Activated T-cell treated with anti-CD3 and anti-CD28 coated beads for 24 hours (primary cell): ENCODE data around the gene EPHA2.
"Not testable (repeated sequence)": the region's sequence is repeated elsewhere in the genome, so short reads cannot be mapped to it uniquely, and the experiment has no call there.

Experiments used
- DNase-seq: peaks from one replicate; pipeline ENCODE4 v3.0.0-alpha.2; 2020; ENCODE audit warnings: low read depth

EPHA2 gene

DNA sequence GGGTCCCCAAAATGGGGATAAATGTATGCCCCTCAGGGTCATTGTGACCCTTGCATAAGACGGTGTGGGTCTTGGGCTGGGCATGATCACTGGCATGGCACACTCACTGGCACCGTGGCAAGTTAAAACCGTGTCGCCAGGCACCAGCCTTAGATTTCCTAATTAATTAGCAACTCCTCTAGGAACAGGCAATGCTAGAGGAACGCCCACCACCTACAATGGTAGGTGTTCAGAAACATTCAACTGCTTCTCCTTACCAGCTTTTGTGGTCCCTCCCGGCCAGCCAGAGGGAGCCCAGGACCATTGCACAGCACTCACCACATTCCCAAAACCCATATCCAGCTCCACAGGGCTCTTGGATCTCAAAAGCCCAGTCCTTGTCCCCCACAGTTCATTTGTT, 36.4 kb downstream of the EPHA2 start:
- no peak for DNase-seq

DNA sequence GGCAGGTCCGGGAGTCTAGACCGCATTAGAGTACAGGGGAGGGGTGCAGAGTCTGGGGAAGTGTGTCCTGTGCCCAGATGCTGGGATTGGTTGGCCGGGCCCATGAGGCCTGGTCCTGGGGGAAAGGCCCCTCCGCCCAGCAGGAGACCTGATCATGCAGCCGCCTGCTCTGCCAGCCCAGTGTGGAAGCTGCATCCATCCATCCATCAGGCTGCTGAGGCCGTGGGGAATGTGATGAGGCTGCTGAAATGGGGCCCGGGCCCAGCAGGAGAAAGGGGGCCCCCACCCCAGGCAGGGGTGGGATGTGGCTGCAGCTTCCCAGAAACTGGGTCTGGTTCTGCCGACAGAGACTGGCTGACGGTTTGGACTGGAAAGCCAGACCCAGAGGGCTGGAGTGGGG, 37.2 kb downstream of the EPHA2 start:
- DNase-seq, result no peak

DNA sequence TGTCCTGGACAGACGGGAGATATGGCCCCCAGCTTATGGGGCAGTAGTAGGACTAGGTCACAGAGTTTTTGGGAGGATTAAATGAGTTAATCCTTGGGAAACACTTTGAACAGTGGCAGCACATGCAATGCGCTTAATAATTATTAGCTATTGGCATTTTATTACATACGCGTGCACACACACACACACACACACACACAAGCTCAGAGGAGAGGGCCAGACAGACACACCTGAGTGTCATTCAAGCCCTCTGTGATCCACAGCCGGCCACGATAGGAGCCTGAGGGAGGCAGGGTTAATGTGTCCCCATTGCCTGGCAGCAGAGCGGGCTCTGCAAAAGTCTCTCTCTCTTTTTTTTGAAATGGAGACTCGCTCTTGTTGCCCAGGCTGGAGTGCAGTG, 37.9 kb downstream of the EPHA2 start:
- DNase-seq, result no peak

DNA sequence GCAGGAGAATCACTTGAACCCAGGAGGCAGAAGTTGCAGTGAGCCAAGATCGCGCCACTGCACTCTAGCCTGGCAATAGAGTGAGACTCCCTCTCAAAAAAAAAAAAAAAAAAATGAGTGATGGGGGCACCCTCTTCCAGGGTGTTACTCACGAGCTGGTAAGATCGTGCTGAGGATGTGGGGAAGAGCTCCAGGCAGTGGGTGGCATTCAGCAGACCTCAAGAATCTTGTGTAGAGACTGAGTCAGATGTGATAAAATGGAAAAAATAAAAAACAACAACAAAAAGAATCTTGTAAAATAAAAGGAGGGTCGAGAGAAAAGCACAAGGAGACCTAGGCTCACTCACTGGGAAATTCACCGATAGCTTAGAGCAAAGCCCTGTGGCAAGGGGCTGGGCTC, 38.5 kb downstream of the EPHA2 start:
- DNase-seq, result no peak

DNA sequence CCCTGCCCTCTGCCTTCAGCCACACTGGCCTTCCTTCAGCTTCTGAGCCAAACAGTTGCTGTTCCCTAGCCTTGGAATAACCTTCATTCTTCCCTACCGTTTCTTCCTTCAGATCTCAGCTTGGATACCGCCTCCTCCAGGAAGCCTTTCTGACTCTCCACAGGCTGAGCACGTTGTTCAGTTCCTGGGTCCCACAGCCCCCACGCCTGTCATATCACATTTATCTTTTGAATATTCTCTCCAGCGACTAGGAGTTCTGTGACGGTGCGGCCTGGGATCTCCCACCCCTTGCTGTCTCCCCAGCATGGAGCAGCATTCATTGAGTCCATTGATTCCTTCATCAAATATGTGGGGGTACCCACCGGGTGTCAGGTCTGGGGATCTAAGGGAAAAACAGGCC, 39.2 kb downstream of the EPHA2 start:
- DNase-seq, result no peak

DNA sequence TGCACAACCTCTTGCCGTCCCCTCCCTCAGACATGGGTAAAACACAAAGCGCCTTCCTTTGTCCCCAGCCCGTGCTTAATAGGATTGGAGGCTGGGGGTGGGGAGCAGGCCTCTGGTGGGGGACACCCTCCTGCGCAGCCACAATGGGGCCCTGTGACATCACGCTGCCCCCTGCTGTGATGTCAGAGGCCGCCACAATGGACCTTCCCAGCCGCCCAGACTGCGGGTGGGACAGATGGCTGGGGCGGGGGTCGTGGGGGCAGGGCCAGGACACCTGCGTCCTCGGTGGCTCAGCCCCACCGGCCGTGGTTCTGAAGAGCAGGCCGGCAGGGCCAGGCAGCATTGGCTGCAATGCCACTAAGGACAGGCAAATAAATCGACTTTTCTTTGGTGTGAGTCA, 39.9 kb downstream of the EPHA2 start:
- DNase-seq, result no peak

DNA sequence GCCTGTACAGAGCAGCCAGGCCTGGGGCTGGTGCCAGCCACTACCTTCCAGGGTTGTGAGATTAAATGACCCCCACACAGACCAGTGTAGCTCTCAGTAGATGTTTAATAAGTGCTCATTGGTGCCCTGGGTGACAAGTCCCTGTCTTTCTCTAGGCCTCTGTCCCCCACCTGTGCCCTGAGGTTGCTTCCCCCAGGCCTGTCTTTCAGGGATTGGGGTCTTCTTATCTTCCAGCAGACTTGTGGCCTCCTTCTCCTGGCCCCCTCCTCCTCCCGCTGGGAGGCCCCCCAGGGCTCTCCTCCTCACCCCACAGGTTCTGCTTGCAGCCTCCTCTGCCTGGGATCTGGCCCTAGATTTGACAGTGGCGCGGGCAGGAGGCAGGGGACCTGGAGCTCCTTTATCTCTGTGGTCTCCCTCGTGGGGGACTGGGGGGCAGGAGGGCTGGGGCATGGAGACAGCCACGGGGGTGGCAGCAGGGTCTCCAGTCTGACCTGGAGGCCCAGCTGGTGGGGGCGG, 40.3 kb downstream of the EPHA2 start:
- no peak for DNase-seq

DNA sequence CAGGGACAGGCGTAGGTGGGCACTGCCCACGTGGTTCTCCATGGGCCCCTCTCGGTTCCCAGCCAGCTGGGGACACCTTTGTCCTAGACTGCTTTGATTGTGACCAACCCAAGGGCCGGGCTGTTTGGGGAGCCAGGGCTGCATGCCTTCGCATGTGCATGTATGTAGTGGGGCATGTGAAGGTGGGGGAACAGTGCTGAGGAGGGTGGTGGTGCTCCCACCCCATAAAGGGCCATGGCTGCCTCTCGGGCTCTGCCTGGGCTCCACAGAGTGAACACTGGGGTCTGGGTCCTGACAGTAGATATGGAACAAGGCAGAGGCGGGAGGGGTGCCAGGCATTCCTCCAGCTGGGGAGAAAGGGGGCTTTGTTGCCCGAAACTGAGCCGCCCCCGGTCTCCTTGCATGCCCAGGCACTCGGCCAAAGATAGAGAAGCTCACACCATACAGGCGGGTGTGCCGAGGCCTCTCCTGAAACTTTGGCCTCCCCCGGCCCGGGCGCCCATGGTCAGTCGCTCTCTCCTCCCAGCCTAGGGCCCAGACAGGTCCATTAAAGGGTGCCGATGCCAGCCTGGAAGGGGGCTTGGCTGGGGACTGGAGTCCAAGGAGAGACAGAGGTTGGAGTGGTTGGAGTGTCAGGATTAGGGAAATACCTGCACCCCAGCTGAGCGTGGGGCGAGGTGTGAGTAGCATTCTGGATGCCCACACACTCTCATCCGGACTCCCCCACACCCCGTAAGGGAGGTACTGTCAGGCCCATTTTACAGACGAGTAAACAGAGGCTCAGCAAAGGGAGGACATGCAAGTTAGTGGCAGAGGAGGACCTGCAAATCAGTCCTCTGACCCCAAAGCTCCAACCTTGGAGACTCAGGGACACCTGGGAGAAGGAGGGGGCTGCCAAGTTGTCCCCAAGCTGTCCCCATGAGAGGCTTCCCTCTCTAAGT, 41.1 kb downstream of the EPHA2 start:
- DNase-seq, result no peak

DNA sequence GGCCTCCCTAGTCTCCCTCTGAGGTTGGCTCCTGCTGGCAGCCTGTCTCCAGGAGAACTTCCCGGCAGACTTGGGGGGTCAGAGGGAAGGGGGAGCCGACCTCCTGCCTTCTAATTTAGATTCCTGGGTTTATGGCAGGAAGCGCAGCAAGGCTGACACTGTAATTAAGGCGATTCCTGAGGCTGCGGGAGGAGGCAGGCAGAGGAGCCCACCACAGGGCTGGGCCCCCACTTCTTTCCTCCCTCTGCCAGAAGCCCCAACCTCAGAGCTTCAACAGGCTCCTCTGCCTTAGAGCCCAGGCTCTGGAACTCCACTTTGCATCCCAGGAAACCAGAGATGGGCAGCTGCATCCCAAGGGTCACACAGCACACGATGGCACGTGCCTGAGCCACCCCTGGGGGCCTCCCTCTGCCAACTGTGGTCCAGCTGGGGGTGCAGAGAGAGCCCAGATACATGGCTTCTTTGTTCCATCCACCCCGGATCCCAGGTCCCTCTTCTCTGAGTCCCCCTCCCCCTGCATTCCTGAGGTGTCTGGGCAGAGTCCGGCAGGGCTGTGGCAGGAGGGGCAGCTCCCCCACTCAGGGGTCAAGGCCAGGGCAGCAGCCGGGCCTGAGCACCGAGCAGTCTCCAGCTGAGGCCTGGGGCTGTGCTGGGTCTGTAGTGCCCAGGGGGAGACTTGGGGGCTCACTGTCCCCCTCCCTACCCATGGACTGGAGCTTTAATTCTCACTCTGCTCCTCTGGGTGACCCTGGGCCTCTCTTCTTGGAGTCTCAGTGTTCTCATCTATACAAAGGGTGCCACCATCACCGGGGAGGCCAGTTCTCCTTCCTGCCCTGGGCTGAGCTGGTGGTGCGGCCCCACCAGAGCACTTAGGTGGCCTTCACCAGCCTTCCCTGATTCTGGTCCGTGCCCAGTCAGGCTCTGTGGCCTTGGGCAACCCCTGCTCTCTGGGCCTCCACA, 43.0 kb downstream of the EPHA2 start:
- DNase-seq, result no peak

DNA sequence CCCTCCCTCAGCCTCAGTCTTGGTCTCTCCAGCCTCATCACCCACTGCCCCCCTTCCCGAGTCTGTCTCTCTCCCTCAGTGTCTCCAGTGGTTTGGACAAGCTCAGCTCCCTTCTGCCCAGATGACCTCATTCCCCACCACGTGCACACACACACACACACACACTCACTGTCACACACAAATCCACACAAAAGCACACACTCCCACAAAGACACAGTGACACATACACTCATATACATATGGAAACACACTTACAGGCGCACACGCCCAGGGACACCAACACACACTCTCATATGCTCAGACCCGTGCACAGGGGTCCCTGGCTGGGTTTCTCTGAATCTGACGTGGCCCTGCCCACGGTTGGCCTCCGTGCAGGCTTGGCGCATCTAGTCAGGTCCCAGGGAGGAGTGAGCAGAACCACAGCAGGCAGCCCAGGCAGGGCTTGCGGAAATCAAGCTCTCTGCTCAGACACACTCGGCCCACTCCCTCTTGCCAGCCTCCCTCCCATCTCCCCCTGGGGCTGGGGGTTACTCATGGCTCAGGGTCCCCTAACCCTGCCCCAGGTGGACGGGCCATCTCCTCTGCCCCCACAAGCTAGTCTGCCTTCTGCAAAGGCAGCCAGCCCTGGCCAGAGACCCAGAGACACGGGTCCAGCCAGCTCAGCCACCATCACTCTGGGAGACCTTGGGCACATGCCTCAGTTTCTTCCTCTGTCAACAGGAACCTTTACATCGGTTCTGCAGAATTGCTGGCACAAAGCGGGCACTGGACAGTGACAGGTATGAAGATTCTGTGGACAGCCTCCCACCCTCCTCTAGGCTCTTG, 43.9 kb downstream of the EPHA2 start:
- DNase-seq, result no peak

DNA sequence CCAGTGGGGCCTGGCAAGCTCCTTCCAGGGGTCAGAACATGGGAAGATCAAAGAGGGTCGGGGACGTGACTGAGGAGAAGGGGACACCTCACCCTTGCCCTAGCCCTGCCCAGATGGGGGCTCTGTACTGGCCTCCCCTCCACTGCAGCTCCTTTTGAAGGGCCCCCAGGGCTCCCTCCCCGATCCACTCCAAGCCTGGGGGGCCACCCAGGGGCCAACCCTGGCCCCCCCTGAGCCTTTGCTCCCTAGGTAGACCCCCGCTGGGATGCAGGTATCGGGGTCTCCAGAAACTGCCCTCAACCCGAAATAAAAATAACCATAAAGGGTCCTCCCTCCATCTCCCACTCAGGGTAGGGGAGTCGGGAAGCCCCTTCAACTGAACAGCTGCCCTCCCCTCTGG, 45.0 kb downstream of the EPHA2 start:
- no peak for DNase-seq

DNA sequence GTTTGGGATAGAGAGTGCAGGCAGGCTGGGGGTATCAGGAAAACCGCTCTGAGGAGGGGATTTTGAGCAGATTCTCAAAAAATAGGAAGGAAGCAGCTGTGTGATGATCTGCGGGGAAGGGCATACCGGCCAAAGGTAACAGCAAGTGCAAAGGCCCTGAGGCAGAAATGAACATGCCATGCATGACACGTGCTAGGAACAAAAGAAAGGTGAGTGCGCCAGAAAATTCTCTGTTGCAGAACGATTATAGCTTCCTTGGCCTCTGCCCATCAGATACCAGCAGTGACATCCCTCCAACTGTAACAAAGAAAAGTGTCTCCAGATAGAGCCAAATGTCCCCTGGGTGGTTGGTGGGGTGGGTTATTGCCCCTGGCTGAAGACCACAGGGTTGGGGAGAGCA, 45.4 kb downstream of the EPHA2 start:
- DNase-seq, result no peak

DNA sequence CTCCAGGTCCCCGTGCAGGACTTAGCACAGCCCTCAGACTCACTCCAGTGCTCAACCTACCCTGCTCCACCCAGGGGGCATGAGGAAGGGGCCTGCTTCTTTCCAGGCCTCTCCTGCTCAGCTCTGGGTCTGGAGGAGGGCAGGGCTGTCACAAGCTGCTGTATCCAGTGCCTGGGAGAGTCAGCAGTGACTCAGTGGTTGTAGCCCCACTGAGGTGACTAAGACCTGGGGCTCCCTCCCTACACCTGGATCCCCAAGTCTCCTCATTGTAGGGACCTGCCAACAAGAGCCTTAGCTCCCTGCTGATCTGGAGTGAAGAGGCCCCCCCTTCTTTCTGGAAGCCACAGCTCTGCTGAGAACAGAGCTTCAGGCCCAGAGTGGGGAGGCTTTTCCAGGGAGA, 46.3 kb downstream of the EPHA2 start:
- DNase-seq, result no peak

DNA sequence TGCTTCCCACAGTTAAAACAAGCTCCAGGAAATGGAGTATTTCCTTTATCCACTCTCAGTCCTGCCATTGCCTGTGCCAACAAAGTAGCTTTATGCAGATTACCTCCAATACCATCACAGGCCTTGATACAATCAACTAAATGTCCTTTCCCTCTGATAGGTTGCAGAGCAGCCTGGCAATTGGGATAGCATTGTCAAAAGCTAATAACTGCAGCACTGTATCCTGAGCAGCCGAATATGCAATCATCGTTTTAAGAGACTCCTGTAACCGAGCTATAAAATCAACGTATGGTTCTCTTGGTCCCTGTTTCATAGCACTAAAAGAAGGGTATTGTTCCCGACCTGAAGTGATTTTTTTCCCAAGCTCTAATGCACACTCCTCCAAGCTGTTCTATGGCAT, 48.8 kb downstream of the EPHA2 start:
- not testable (repeated sequence) for DNase-seq

DNA sequence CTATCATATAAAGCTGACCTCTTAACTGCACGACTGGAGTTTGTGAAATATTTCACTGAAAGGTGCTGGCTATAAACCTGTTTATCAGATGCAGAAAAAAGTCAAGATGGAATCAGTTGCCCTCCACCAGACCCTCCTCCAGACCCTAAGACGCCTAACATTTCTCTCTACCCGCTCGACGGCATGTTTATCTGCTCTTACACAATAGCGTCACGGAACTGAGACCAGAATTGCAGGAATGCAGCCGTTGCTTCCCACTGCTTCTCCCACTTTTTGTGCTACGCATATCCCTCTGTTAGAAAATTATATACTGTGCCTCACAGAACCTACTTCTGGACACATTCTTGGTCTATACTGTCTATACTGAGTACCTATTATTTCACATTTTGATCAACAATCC, 54.2 kb downstream of the EPHA2 start:
- DNase-seq, result no peak

DNA sequence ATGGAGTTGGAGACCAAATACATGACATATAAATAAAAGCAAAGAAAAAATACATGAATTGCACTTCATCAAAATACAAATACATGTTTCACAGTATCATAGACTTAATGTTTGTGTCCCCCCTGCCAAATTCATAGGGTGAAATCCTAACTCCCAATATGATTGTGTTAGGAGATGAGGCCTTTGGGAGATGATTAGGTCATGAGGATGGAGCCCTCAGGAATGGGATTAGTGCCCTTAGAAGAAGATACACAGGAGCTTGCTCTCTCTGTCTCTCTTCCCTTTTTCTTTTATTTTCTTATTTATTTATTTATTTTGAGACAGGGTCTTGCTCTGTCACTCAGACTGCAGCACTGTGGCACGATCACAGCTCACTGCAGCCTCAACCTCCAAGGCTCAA, 56.5 kb downstream of the EPHA2 start:
- no peak for DNase-seq

DNA sequence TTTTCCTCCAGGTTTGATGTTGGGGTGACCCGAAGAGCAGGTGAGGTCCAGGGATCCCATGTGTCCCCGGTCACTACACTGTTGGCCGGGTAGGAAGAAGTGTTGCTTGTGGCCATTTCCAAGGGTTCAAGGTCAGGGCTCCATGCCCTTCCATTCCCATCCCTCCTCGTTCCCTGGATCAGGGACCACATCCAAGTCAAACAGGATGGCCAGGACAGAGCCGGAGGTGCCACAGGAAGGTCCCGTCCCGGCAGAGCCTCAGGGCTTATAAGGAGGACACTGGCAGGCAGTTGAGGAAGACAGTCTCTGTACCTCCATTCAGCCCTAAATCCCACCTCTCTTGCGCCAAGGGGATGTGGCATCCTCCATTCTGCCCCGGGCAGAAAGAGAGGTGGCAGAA, 60.4 kb downstream of the EPHA2 start:
- DNase-seq, result no peak

DNA sequence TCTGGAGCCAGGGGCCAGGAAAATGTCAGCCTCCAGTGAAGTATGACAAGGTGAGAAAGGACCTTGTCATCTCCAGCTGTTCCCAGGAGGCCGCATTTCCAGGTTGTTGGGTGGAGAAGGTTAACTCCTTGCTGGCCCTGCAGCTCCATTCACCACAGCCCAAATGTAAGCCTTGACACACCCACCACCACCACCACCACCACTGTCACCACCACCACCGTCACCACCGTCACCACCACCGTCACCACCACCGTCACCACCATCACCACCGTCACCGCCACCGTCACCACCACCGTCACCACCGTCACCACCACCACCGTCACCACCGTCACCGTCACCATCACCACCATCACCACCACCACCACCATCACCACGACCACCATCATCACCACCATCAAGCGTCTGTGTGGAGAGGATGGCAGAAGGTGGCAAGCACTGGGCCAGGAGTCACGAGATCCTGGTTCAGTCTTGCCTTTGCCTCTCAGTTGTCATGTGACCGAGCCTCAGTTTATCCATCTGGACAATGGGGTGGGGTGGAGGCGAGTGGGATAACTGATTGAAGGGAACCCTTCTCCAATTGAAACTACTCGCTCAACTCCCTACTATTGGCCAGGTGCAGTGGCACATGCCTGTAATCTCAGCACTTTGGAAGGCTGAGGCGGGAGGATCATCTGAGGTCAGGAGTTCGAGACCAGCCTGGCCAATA, 61.3 kb downstream of the EPHA2 start:
- no peak for DNase-seq

DNA sequence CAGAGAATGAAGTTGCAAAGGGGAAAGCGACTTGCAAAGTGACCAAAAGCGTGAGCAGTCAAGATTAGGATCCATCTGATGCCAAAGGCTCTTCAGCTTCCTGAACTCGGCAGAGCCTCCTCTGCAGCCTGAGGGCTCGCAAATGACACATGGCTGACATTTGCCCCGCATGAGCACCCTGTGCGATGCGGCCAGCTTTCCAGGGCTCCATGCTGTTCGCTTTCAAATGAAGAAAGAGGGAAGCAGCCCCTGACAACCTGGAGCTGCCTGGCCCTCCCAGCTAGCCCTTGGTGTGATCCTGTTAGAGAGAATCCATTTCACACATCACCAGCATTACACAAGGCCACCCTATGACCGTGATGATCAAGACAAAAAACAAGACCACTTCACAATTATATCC, 62.3 kb downstream of the EPHA2 start:
- no peak for DNase-seq

DNA sequence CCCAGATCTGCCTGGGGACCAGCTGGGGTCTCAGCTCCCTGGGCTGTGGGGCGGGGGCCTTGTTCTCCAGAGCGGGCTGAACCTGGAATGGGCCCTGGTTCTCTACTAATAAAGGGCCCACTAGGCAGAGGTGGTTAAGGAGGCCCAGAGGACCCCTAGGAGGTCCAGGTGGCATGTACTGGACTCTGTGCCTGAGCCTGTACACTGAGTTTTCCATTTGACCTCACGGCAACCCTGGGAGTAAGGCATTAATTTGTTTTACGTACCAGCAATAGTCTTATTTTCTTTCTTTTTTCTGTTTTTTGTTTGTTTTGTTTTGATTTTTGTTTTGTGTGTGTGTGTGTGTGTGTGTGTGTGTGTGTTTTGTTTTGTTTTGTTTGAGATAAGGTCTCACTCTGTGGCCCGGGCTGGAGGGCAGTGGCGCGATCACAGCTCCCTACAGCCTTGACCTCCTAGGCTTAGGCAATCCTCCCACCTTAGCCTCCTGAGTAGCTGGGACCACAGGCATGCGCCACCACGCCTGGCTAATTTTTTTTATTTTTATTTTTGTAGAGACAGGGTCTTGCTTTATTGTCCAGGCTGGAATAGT, 62.9 kb downstream of the EPHA2 start:
- DNase-seq, result no peak
